CD4-positive, alpha-beta T cell treated with Interleukin-15 for 4 hours (primary cell): Measurements from ENCODE around the gene KIRREL1.

Experiments
- DNase-seq: peaks from one replicate; pipeline ENCODE4 v3.0.0-alpha.2; 2020; ENCODE audit warnings: low spot score

The KIRREL1 gene

GRCh38 chr1:158035976-158036583 is 42.6 kb downstream of the KIRREL1 start:
- no peak for DNase-seq

- no peak for DNase-seq
These were observed 43.8 kb downstream of the KIRREL1 start for GRCh38 chr1:158037008-158037865.

DNA sequence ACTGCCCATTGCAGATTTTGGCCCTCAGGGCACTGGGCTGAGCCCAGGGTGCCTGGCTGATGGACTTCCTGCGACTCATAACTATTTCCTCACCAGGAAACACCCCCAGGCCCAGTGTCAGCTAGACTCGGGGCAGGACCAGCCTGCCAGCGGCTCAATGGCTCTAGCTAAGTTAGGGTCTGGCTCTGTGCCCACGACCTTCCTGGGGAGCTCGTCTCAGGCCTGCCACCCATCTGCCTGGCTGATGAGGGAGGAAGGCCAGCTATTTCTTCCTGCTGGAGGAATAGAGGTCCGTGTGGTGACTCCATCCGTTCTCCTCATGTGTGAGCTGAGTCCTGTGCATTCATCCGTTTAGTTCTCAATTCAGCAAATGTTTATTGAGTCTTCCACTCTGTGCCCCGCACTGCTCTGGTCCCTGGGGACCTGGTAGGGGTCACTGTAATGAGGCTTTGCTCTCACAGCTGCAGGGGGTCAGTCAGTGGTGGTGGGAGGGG is 44.5 kb downstream of the KIRREL1 start:
- DNase-seq, result no peak

GRCh38 chr1:158038793-158039192 is 45.3 kb downstream of the KIRREL1 start:
- no peak for DNase-seq

DNA sequence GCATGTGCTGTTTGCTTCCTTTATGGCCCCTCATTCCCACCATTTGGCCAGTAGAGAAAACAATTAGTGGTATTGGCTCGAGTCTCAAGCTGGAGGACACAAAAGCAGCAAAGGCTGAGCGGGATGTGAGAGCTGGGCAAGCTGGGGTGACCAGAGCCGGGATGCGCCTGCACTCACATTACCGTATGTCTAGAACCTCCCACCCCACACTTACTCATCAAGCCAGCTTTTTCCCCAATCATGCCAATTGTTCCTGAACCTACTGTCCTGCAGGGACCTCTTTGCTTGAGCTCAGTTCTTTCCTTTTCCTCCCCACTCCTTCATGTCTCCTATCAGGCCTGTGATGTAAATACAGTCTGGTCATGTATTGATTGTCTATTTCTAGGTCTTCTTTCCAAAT is 45.9 kb downstream of the KIRREL1 start:
- no peak for DNase-seq

- DNase-seq, result no peak
These were observed 46.9 kb downstream of the KIRREL1 start for GRCh38 chr1:158040323-158040722.

- DNase-seq, result no peak
These were observed 49.8 kb downstream of the KIRREL1 start for GRCh38 chr1:158043232-158043631.

GRCh38 chr1:158045639-158046038 is 52.2 kb downstream of the KIRREL1 start:
- no peak for DNase-seq

DNA sequence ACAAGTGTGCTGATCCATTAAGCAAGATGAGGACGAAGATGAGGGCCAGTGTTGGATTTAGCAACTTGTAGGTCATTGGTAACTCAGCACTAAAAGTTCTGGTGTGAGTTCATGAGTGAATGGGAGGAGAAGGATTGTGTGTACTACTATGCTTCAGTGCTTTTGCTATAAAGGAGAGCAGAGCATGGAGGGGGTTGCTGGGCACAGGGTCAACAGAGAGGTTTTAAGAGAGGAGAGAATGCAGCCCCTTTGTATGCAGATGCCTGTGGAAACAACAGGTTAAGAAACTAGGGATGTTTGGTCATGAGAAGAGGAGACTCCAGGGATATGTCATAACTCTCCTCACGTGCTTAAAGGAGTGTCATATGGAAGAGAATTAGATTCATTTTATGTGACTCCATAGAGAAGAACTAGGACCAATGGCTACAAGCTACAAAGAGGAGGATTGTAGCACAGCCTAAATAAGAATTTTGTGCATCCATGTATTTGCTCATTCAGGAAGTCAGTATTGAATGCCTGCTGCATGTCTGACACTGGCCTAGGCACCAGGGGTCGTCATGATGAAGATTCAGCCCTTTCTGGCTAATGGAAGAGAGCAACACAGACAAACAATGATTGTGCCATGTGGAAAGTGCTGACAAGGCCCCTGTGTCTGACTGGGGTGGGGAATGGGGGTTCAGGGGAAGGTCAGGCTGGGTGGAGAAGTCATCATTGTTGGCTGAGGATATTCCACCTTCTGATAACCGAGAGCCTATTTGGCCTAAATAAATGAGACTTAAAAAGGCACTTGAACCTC is 53.5 kb downstream of the KIRREL1 start:
- DNase-seq, result no peak

DNA sequence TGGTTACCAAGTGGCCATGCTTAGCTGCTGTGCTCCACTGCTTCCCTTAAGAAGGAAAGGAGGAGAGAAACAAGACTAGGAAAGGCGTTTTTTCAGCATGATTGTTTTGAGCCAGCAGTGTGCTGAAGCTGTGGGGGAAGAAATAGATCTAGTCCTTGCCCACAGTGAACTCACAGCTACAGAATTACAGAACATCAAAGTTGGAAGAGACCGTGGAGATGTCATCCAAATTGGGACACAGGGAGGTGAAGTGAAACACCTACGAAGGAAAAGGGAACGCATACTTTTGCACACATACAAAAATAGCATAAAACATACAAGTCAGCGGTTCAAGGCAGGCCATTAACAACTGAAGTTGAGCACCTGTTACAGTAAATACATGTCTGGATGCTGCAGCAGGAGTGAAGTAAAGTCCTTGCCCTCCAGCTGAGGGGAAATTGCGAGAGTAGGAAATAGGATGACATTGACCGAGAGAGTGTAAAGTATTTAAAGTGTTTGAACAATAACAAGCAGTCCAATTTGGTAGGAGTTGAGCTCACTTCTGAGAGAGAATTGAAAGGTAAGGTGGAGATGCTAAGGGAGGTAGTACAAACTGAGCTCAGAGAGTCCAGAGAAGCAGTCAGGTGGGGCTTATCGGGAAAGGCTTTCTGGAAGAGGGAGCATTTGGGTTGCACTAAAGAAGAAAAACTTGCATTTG is 55.1 kb downstream of the KIRREL1 start:
- DNase-seq, result no peak

GRCh38 chr1:158049853-158050252 is 56.4 kb downstream of the KIRREL1 start:
- DNase-seq, result no peak

- no peak for DNase-seq
These were observed 59.8 kb downstream of the KIRREL1 start for GRCh38 chr1:158053276-158053675.

- DNase-seq, result no peak
These were observed 61.3 kb downstream of the KIRREL1 start for GRCh38 chr1:158054721-158055120.

GRCh38 chr1:158055854-158056253 is 62.4 kb downstream of the KIRREL1 start:
- DNase-seq, result no peak

GRCh38 chr1:158056498-158056897 is 63.1 kb downstream of the KIRREL1 start:
- DNase-seq, result no peak

DNA sequence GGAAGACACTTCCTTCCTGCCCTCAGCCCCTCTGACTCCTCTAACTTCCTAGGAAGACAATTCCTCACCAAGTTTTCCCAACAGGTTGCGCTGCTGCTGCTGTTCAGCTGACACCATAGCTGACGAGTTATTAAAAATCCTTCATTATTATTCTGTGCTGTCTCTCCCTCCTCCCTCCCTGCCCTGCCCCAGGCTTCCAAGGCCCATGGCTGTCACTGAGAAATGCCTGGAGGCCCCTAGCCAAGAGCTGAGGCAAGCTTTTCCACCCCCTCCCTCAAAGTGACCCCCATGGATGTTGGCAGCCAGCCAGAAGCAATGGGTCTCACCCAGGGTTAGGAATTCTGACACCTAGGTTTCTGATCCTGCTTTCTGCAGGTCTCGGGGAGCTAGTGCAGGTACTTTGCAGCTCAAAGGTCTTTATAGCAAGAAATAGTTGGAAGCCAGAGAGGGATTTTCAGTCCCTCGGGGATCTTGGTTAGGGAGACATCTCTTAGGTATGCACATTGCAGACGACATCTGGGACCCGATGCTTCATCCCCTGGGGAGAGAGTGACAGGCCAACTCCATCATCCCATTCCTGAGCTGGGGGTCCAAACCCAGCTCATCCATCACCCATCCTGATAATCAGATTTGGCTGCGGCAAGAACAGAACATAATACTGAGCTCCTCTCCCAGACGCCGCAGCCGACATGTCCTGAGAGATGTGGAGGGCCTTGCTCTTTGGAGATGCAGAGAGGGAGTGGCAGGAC is 65.0 kb downstream of the KIRREL1 start:
- DNase-seq, result no peak

GRCh38 chr1:158059984-158060383 is 66.5 kb downstream of the KIRREL1 start:
- no peak for DNase-seq

GRCh38 chr1:158062174-158062573 is 68.7 kb downstream of the KIRREL1 start:
- no peak for DNase-seq

GRCh38 chr1:158067662-158068061 is 74.2 kb downstream of the KIRREL1 start:
- DNase-seq, result no peak

- DNase-seq, result no peak
These were observed 75.5 kb downstream of the KIRREL1 start for GRCh38 chr1:158068918-158069317.

GRCh38 chr1:158071138-158071537 is 77.7 kb downstream of the KIRREL1 start:
- no peak for DNase-seq
